Fibroblast of skin of back (primary cell): Measurements from ENCODE around the gene TMEM120B.
"Not testable (repeated sequence)": the region's sequence is repeated elsewhere in the genome, so short reads cannot be mapped to it uniquely, and the experiment has no call there.

ENCODE experiments used
- DNase-seq: peaks from one replicate; pipeline ENCODE4 v3.0.0-alpha.2; 2013

Gene TMEM120B

GRCh38 chr12:121776190-121777098 is 63.9 kb downstream of the TMEM120B start:
- DNase-seq, result peak; percentile 50

- no peak for DNase-seq
Observed at GRCh38 chr12:121778567-121779421, 66.2 kb downstream of the TMEM120B start.

- no peak for DNase-seq
Observed at GRCh38 chr12:121779422-121779895, 66.9 kb downstream of the TMEM120B start.

GRCh38 chr12:121780429-121780828 is 67.9 kb downstream of the TMEM120B start:
- no peak for DNase-seq

GRCh38 chr12:121781484-121781997 is 69.0 kb downstream of the TMEM120B start:
- no peak for DNase-seq

- DNase-seq, result peak; percentile 46
Observed at GRCh38 chr12:121781998-121782979, 69.7 kb downstream of the TMEM120B start.

GRCh38 chr12:121783766-121784165 is 71.2 kb downstream of the TMEM120B start:
- peak; percentile 52 for DNase-seq

GRCh38 chr12:121784460-121784859 is 71.9 kb downstream of the TMEM120B start:
- peak; percentile 92 for DNase-seq

GRCh38 chr12:121786440-121786825 is 73.9 kb downstream of the TMEM120B start:
- DNase-seq, result peak; percentile 93

- DNase-seq, result no peak
Observed at GRCh38 chr12:121787063-121788025, 74.8 kb downstream of the TMEM120B start.

GRCh38 chr12:121788176-121788818 is 75.7 kb downstream of the TMEM120B start:
- DNase-seq, result no peak

- no peak for DNase-seq
Observed at GRCh38 chr12:121789233-121789781, 76.8 kb downstream of the TMEM120B start.

GRCh38 chr12:121789800-121790728 is 77.5 kb downstream of the TMEM120B start:
- DNase-seq, result peak; percentile 48

GRCh38 chr12:121790785-121791184 is 78.2 kb downstream of the TMEM120B start:
- DNase-seq, result not testable (repeated sequence)

- DNase-seq, result no peak
Observed at GRCh38 chr12:121791671-121792551, 79.4 kb downstream of the TMEM120B start.

GRCh38 chr12:121792607-121793439 is 80.3 kb downstream of the TMEM120B start:
- no peak for DNase-seq
